GM19395 (cell line): Measurements from ENCODE around the gene HRAS.
"Not testable (repeated sequence)": the region's sequence is repeated elsewhere in the genome, so short reads cannot be mapped to it uniquely, and the experiment has no call there.

Source experiments
- ATAC-seq: cut with Tn5 transposase; IDR thresholded peaks from one replicate; pipeline ENCODE4 v1.9.1; 2021; ENCODE audit warnings: mild to moderate bottlenecking, moderate library complexity; ENCODE audit not compliant: unreplicated experiment

The HRAS gene

DNA sequence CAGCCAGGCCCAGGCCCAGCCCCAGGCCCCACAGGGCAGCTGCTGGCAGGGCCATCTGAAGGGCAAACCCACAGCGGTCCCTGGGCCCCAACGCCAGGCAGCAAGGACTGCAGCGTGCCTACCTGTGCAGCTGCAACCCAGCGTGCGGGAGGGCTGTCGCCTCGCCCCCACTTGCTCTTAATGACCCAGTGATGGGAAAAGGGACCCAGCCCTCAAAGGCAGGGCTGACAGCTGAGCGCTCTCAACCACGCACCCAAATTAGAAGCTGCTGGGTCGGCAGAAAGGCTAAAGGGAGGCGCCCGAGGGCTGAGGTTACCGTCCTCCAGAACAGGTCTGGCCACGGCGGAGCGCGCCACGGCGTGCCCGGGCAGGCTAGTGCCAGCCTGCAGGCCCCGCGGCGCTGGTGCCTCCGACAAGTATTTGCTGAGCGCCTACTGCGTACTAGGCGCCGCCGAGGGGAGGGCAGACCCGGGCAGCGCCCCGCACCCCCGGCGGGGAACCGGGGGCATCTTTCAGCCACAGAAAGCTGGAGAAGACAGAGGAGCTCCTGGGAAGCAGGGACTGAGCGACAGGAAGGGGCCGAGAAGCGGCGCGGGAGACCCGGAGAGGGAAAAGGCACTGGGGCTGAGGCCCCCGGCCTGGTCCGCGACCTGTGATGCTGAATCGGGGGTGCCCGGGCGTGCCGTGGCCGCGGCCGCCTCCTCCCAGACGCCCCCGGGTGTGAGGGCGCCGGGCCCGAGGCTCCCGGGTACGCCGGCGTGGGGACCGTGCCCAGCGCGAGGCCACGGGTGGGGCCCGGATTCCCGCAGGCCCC, 773 bp downstream of the HRAS start:
- ATAC-seq, result no peak

DNA sequence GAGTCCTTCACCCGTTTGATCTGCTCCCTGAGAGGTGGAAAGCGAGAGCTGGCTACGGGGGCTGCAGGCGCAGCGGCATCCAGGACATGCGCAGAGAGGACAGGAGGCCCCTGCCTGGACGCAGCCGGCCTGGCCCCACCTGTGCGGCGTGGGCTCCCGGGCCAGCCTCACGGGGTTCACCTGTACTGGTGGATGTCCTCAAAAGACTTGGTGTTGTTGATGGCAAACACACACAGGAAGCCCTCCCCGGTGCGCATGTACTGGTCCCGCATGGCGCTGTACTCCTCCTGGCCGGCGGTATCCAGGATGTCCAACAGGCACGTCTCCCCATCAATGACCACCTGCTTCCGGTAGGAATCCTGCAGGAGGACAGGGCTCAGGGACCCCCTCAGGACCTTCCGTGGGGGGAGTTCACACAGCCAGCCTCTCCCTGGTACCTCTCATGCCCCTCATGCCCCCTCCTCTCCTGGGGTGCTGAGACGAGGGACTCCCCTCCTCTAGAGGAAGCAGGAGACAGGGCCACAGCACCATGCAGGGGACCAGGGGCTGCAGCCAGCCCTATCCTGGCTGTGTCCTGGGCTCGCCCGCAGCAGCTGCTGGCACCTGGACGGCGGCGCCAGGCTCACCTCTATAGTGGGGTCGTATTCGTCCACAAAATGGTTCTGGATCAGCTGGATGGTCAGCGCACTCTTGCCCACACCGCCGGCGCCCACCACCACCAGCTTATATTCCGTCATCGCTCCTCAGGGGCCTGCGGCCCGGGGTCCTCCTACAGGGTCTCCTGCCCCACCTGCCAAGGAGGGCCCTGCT, 1.6 kb downstream of the HRAS start:
- ATAC-seq, result no peak

DNA sequence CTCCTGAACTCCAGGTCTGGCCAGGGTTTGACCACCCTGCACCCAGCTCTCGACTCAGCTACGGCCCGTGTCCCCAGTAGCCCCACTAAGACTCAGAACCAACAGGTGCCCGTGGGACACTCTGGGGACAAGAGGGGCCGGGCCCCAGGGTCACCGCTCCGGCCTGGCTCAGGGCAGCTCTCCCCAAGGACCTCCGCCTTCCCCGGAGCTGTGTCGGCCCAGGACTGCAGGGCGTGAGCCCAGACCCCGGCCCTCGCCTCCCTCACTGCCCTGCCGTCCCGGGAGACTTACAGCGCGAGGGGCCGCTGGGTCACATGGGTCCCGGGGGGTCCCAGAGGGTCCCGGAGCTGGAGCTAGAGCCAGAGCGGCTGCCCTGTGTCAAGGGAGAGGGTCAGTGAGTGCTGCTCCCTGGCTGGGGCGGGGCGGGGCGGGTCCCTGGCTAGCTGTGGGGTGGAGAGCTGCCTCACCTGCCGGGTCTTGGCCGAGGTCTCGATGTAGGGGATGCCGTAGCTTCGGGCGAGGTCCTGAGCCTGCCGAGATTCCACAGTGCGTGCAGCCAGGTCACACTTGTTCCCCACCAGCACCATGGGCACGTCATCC, 2.3 kb downstream of the HRAS start:
- ATAC-seq, result no peak

DNA sequence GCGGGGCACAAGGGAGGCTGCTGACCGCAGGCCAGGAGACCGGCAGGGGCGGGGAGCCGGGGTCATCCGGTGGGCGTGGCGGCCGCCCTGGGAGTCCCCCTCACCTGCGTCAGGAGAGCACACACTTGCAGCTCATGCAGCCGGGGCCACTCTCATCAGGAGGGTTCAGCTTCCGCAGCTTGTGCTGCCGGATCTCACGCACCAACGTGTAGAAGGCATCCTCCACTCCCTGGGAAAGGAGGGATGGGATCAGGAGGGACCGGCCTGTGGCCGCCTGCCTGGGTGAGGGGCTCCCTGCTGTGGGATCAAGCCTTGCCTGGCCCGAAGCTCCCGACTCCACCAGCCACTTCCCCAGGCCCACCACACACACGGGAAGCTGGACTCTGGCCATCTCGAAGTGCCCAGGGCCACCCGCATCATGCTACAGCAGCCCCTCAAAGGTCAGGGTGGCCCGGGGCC, 2.8 kb downstream of the HRAS start:
- ATAC-seq, result no peak

DNA sequence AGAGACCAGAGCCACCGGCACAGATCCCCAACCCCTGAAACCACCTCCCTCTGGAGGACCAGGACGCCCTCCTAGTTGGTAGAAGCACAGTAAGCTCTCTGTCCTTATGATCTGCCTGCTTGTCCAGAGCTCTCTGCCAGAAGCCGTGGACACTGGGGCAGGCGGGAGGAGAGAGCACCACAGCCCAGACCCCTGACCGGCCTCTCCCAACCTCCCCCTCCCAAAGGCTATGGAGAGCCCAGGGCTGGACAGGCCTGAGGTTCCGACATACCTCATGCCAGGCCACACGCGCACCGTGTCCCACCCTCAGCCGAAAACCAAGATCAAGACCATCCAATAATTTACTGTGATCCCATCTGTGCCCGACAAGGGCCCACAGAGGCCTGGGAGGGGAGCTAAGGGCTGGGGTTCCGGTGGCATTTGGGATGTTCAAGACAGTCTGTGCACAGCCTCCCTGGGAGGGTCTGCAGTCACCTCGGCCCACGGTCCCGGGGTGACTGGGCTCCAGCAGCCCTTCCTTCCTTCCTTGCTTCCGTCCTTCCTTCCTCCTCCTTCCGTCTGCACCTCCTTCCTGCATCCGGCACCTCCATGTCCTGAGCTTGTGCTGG, 3.4 kb downstream of the HRAS start:
- ATAC-seq, result no peak

DNA sequence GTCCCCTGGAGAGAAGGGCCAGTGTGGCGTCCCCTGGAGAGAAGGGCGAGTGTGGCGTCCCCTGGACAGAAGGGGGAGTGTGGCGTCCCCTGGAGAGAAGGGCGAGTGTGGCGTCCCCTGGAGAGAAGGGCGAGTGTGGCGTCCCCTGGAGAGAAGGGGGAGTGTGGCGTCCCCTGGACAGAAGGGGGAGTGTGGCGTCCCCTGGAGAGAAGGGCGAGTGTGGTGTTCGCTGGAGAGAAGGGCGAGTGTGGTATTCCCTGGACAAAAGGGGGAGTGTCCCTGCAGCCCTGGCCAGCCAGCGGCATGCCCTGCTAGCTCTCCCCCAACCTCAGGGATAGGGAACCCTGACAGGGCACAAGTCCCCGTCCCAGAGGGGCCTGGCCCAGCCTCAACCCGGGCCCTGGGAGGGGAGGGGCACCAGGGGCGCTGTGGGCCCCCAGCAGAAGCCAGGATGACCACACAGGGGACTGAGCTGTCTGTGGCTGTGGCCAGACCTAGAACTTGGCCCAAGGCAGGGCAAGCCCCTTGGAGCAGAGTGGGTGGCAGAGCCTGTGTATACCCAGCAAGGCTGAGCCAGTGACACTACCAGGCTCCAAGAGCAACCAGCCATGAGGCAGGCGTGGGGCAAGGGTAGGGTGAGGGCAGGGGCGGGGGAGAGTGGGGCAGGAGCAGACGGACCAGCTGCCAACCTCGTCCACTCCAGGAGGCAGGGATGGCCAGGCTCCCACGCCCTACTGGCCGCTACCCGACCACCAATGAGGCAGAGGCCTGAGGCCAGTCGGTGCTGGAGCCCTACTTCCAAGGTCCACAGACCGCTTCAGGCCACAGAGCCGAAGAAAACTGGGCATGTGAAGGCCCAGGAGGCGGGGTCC, 4.2 kb downstream of the HRAS start:
- no peak for ATAC-seq

DNA sequence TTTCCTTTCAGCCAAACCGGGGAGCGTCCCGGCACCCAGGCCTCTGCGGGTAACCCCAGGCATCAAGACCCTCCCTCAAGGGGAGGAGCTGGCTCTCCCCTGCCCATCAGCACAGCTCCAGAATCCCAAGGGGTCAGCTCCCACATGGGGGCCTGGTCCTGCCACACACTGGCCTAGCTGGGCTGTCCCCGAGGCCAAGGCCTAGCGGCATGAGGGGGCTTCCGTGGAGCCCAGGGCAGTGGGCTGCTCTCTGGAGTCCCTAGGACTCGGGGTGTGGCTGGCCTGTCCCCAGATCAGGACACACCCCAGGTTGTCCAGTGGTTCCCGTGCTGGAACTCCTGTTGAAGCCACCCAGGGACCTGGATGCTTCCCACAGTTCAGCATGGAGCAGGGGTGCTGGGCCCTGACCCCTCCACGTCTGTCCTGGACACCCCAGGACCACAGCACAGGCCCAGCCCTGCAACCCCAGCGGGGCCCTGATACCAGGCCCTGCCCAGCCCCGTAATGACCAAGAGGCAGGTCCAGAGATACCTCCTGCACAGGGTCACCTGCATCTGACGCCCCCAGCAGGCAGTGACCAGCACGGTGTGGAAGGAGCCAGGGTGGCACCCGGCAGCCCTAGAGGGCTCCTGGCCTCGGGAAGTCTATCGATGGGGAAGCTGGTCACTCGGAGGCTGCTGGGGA, 5.5 kb downstream of the HRAS start:
- ATAC-seq, result no peak

DNA sequence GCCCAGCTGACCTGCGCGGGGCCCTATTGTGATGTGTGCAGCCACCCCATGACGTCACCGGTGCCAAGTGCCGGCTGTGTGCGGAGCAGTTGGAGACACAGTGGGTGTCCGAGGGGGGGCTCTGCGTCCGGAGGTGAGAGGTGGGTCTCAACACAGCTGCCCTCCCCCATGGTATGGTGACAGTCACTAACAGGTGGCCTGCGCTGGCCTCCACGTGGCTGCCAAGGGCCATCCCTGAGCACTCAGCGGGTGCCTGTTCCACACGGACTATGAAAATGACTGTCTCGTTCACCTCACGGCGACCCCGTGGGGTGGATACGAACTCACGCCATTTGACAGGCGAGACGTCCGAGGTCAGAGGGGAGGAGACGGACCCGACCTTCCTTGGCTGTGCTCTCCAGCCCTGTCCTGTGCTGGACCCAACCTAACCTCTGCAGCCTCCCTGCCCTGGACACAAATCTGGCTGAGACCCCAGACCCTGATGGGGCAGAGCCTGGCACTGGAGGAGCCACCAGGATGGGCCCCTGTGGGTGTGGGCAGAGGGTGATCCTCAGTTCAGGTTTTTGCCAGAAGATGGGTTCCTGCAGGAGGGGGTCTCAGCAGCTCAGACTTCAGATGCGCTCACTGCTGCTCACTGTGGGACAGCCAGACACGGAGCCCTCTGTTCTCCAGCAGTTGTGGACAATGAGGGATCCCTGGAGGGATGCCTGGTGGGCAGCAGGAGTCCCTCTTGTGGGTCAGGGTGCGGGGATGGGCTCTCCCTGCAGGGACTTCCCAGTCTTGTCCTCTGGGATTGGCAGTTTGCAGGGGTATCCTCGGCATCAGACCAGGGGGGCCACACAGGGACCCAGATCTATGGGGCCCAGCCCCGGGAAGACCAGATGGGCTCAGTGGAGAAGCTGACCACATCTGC, 6.3 kb downstream of the HRAS start:
- ATAC-seq, result no peak

DNA sequence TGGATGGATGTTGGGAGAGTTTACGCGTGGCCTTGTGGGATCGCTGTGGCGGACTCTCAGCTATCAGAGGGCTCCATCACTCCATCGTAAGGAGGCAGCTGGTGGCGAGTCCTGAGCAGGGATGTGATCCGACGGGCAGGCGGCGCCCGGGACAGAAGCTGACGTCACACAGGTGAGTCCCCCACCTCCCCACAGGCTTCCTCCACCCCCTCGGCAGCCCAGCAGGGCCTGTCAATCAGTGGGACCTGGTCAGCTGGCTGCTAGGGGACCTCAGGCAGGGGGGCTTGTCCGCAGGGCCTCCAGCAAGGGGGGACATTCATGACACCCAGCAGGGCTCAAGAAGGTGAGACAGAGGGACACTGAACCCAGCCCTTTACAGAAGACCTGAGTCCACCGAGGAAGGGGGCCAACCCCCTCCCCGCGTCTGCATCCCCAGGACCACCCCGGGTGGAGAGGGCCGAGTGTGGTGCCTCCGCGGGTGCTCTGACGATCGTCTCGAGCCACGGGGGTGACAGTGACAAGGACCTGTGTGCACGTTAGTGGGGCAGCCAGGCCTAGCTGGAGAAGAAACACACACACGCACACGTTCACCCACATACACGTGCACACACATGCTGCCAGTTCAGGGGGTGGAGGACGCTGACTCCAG, 7.1 kb downstream of the HRAS start:
- no peak for ATAC-seq

DNA sequence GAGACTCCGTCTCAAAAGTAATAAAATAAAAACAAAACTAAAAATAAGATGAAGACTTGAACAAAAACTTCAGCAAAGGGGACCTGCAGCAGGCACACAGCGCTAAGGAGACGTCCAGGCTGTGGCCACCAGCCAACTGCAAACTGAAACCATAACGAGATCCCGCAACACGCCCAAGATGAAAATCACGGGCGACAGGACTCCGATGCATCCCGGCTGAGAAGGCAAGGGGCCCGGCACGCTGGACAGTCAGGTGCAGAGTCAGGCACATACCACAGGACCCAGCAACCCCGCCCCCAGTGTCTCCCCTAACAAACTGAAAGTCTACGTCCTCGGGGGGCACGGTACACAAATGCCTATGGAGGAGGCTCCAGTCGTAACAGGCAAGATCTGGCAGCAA, 9.2 kb downstream of the HRAS start:
- ATAC-seq, result no peak

DNA sequence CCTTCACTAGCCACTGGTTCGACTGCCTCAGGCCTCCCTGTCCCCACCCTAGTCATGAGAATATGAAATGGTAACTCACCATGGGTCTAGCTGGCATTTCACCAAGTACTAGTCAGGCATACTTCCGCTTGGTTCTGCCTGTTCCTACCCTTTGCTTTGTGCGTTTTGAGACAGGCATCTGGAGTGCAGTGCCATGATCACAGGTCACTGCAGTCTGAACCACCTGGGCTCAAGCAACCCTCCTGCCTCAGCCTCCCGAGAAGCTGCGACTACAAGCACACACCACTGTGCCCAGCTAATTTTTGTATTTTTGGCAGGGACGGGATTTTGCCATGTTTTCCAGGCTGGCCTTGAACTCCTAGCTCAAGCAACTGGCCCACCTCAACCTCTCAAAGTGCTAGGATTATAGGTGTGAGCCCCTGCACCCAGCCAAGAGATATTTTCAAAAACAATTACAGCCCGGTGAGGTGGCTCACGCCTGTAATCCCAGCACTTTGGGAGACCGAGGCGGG, 14.1 kb downstream of the HRAS start:
- no peak for ATAC-seq

DNA sequence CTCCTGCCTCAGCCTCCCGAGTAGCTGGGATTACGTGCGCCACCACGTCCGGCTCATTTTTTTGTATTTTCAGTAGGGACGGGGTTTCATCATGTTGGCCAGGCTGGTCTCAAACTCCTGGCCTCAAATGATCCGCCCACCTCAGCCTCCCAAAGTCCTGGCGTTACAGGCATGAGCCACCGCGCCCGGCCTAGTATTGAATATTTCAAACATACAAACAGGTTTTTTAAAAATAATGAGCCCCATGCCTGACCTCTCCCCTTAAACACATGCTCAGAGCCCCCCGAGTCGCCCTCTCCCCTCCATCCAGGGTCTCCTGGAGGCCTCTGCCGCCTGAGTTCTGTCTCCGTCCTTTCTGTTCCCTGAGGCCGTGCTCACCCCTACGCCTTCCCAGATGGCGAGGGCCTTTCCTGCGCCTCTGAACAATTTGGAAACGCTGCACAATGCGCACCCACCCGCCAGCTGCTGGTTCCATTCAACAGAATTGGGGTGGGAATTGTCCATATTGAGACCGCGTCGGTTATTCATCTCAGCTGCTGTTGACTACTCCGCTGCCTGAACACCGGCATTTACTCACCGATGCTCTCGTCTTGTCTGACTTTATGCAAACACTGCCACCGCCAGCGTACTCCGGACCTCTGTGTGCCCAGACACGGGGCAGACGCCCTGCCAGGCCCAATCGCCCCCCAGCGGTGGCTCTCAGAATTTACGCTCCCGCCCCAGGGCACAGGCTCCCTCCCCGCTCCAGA, 14.8 kb downstream of the HRAS start:
- no peak for ATAC-seq

DNA sequence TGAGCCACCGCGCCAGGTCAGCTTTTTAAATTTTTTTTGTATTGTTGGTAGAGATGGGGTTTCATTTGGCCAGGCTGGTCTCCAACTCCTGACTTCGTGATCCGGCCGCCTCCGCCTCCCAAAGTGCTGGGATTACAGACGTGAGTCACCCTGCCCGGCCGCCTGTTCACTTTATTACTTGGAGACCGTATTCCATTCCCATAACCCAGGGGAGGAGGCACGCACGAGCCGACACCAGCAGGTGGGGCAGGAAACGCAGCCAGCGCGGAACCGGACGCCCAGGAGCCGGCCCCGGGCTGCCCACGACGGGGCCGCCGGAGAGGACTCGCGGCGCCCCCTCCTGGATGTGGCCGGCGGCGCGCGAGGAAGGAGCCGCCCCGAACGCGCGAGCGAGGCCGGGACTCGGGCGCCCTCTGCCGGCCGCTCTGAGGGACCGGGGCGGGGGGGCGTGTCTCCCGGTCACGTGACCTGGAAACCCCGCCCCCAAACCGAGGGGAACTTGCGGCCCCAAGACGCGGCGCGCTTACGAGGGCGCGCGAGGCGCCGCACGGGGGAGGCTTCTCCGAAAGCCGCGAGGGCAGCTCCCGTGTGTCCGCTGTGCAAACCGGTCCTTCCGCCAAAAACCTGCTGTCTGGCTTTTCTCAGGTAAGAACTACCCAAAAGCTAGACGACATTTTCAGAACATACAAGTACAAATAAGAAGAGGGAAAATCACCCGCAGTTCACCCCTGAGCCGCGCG, 16.7 kb downstream of the HRAS start:
- ATAC-seq, result no peak

DNA sequence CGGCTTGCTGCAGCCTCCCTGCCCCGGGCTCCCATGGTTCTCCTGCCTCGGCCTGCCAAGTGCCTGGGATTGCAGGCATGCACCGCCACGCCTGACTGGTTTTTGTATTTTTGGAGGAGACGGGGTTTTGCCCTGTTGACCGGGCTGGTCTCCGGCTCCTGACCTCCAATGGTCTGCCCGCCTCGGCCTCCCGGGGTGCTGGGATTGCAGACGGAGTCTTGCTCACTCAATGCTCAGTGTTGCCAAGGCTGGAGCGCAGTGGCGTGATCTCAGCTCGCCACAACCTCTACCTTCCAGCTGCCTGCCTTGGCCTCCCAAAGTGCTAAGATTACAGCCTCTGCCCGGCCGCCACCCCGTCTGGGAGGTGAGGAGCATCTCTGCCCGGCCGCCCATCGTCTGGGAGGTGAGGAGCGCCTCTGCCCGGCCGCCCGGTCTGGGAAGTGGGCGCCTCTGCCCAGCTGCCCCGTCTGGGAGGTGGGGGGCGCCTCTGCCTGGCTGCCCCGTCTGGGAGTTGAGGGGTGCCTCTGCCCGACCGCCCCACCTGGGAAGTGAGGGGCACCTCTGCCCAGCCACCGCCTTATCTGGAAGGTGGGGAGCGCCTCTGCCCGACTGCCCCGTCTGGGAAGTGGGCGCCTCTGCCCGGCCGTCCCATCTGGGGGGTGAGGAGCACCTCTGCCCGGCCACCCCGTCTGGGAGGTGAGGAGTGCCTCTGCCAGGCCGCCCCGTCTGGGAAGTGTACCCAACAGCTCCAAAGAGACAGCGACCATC, 18.3 kb downstream of the HRAS start:
- ATAC-seq, result not testable (repeated sequence)

DNA sequence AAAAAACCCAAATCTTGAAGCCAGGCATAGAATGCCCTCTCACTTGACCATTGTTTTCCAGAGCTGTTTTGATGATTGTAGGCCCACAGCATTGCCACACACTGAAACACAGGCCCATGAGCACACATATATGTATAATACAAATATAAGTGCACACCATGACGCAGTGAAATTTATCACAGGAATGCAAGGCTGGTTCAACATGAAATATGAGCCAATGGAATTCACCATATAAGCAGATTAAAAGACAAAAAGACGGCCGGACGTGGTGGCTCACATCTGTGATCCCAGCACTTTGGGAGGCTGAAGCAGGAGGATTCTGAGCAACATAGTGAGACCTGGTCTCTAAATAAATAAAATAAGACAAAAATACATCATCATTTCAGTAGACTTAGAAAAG, 19.0 kb downstream of the HRAS start:
- ATAC-seq, result no peak

DNA sequence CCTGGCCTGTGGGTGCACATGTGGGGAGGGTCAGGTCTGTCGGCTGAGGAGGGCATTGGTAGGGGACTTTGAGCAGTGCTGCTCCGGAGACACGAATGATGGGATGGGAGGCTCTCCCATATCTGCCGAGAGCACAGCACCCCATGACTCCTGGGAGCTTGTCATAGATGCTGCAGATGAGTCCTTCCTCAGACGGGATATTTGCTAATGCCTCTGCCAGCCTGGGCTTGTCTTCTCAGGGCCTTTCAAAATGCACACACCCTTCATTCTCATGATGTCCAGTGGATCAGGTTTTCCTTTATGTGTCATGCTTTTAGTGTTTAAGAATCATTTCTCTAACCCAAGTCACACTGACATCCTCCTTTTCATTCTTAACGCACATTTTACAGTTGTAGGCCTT, 20.2 kb downstream of the HRAS start:
- no peak for ATAC-seq
